ENCODE measurements around the gene MCUB. TPM values are rescaled to one million over a fixed set of nuclear protein-coding genes. Genes with fewer than 3 reads are reported as not detected.
"Not testable (repeated sequence)": the region's sequence is repeated elsewhere in the genome, so short reads cannot be mapped to it uniquely, and the experiment has no call there.

MCUB gene
- total RNA-seq, 4 donors from 2014 or later, result 20.3 to 48.6 (median 26.7) TPM

DNA sequence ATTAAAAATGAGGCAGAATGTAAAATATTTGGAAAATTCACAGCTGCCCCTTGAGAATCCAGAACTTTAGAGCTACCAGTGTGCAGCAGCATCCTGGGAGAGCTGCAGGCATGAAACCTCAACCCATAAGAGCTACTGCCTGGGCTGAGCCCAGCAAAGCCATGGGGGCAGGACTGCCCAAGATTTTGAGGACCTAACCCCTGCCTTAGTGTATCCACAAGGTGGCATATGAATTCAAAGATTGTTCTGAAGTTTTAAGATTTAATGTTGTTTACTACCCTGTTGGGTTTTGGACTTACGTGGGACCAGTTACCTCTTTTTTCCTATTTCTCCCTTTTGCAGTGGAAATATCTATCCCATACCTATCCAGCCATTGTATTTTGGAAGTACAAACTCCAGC lies 116.8 kb downstream of the MCUB start:
- no peak for TF ChIP-seq CTCF (IDR thresholded peaks at IDR 0.05)
- no peak for DNase-seq (ENCODE audit: low spot score)
- ATAC-seq (ENCODE audit: low FRiP score), result no peak

- ATAC-seq (ENCODE audit: low FRiP score); DNase-seq (ENCODE audit: low spot score): not testable (repeated sequence)
Measured at GRCh38 chr4:109678472-109678871, 118.4 kb downstream of the MCUB start.

GRCh38 chr4:109678925-109679324 lies 118.9 kb downstream of the MCUB start:
- not testable (repeated sequence) for ATAC-seq (ENCODE audit: low FRiP score); DNase-seq (ENCODE audit: low spot score)

DNA sequence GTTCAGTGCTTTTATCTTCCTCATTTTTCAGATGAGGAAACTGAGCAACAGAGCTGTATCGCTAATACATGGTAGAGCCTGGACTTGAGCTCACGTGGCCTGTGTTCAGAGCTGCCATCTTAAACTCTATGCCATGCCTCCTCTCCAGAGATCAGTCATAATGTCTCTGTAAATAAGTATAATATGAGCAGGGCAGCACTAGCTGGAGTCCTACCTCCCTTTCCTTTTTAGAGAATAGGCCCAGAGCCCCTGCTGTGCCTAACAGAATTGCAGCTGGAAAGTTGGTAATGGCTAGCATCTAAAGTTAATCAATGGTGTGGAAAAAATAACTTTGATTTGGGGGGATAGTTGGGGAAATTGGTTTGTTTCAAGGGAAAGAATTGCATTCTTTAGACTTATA lies 122.8 kb downstream of the MCUB start:
- DNase-seq (ENCODE audit: low spot score) (no peak), ATAC-seq (ENCODE audit: low FRiP score) (no peak)
- TF ChIP-seq CTCF (IDR thresholded peaks at IDR 0.05), result no peak

DNA sequence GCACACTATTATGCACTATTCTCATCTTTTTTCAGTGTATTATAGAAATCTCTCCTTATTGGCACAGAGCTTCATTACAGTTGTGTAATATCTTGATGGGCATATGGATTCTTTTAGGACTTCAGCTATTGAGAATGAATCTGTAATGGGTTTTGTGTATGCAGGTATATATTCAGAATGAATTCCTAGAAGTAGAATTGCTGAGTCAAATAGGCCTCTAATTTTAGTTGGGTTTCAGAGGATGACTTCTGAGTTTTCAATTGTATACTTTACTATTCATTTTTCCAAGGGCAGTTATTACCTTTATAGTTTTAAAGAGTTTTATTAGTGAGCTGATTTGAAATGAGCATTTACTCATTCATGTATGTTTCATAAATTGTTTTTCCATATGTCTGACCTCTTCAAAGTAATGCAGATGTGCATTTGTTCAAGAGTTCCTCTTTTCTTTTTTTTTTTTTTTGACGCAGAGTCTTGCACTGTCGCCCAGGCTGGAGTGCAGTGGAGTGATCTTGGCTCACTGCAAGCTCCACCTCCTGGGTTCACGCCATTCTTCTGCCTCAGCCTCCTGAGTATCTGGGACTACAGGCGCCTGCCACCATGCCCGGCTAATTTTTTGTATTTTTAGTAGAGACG lies 123.7 kb downstream of the MCUB start:
- no peak for DNase-seq (ENCODE audit: low spot score)
- TF ChIP-seq CTCF (IDR thresholded peaks at IDR 0.05), result no peak
- no peak for ATAC-seq (ENCODE audit: low FRiP score)

DNA sequence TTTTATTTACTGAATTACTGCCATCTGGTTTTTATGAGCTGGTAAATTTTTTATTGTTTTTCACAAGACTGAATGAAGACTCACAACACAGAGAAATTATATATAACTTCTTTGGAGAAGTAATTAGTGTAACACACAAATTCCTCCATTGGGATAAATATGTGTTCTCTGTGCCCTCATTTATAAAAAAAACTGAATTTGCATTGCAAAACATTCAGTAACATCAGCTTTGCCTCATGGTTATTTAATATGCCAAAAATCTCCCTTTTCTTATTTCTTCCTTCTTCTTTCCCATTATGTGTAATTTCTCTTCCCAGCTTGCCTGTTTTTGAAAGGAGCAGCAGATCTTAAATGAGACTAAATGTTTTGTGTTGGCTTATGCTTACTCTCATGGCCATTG lies 124.7 kb downstream of the MCUB start:
- ATAC-seq (ENCODE audit: low FRiP score) (no peak), DNase-seq (ENCODE audit: low spot score) (no peak)
- no peak for TF ChIP-seq CTCF (IDR thresholded peaks at IDR 0.05)

DNA sequence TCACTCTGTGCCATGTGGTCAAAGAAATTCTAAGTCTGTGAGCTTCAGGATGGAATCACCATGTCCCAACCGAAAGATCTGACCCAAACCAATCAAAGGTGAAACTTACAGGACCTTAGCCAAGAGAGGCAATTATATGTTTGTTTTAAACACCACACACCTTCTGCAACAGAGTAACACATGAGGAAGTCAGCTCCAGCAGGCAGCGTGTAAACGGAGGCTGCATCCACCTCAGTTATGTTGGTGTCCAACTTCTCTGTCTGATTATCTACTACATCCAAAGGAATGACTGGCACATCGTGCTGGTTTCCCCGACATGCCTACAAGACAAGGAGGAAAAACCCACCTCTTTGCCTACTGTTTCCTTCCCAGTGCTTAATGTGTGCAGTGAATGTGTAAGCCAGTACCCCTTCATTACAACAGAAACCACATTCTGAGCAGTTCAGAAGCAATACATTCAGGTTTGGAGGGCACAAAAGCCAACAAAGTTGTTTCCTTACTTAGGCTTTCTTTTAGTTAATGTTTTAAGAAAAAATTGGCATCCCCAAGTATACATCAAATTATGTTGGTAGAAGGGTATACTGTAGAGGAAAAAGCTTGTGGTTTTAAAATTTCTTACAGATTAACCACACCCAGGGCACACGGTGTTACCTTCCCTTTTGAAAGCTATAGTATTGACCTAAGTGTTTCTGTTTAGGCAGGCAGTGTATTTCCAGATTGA lies 130.8 kb downstream of the MCUB start:
- DNase-seq (ENCODE audit: low spot score) (no peak), ATAC-seq (ENCODE audit: low FRiP score) (no peak)
- no peak for TF ChIP-seq CTCF (IDR thresholded peaks at IDR 0.05)

DNA sequence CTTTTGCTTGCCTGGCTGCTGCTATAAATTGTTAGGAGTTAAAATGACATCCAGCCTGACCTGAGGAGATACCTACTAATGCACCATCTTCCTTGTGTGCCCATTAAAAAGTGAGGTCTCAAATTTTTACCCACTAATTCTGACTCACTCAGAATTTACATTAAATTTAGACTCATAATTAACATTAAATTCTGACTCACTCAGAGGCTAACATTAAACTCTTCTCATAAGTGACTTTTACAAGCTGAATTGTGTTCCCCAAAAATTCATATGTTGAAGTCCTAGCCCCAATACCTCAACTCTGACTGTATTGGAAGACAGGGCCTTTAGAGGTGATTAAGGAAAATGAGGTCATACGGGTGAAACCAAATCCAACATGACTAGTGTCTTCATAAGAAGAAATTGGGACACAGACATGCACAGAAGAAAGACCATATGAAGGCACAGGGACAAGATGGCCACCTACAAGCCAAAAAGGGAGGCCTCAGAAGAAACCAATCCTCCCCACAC lies 131.4 kb downstream of the MCUB start:
- DNase-seq (ENCODE audit: low spot score), result no peak

More for the DNA sequence above, 131.4 kb downstream of the MCUB start:
- no peak for ATAC-seq (ENCODE audit: low FRiP score)
- TF ChIP-seq CTCF (IDR thresholded peaks at IDR 0.05), result no peak

All from omental fat pad (tissue), 4 donors.